HG03139 (cell line): ENCODE results near the gene CHMP4B.

Source experiments
- ATAC-seq: cut with Tn5 transposase; IDR thresholded peaks from one replicate; pipeline ENCODE4 v1.9.1; 2021; ENCODE audit not compliant: unreplicated experiment

CHMP4B gene

DNA sequence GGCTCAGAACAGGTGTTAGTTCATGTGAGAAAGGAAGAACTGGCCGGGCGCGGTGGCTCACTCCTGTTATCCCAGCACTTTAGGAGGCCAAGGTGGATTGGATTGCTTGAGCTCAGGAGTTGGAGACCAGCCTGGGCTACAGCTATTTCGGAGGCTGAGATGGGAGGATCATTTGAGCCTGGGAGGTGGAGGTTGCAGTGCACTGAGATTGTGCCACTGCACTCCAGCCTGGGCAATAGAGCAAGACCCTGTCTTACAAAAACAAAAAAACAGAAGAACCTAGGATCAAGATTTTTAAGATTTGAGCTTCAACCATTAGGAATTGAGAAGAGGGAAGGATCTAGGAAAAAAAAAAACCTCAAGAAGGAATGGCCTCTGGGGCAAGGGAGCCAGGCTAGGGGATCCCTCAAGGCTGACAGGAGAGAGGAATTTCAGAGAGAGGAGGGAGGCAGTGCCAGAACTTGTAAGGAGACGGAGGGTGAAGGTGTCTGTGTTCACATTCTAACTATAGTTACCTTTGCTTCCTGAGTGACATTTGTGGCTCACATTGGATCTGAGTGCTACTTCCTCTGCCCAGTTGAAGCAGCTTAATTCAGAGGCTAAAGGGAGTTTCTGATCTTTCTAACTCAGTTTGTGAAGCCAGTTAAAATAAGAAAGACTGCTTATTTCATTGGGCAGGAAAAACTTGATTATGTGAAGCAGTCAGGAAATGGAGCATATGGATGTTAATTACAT lies 26.1 kb downstream of the CHMP4B start:
- no peak for ATAC-seq

DNA sequence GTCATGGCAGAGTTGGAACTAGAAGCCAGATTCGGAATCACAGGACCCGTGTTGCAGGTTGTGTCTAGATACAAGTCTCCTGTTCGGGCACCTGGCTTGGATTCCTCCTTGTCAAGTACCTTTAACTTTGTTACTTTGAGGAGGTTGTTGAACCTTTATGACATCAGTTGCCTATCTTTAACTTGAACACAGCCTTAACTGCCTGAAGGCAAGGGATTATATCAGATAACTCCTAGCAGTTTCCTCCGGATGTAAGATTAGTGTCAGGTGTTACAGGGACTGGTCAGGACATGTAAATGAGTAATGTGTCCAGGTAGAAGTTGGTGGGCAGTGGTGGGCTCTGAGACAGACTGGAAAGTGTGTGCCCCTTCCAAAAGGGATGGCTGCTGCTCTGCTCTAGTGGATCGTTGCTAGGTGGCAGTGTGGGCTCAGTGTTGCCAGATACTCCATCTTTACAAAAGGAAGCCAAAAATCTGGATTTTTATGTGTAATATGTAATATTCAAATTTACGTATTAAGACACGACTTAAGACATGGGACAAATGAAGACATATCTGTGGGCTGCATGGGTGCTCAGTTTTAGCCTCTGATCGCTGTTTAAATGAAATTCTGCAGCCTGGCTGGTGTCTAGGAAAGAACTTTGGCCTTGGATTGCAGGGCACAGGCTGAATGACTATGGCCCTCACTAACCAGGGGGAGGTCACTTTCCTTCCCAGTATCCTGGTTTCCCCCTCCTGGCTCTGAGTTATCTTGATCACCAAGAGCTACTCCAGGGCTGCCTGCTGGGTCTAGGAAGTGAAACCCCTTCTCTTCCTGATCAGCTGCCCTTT lies 27.1 kb downstream of the CHMP4B start:
- ATAC-seq, result no peak

DNA sequence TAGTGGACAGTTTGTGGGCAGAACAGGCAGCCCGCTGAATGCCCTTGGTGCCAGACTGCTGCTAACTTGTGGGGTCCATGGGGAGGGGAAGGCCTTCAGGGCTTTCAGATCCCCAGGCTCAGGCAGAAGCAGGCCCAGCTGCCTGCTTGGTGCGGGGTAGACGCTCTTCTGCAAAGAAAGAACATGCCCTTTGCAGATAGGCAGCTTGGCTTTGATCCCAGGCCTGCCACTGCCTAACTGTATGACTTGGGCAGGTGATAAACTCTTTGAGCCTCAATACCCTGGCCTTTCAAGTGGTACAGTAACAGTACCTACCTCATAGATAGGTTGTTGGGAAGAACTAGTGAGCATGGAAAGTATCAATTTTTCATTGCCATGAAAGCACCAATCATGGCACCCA lies 28.4 kb downstream of the CHMP4B start:
- no peak for ATAC-seq

DNA sequence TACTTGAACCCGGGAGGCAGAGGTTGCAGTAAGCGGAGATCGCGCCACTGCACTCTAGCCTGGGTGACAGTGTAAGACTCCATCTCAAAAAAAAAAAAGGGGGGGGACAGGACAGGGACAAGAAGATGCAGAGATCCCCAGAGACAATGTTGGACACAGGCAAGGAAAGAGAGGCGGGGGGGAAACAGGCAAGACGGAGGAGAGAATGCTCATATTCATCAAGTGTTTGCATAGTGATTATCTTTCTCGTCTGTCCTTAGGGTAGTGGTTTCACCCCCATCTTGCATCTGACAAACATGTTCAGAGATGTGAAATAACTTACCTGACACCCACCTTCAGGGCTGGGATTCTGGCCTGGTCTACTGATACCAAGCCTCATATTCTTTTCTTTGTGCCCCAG lies 29.0 kb downstream of the CHMP4B start:
- no peak for ATAC-seq

DNA sequence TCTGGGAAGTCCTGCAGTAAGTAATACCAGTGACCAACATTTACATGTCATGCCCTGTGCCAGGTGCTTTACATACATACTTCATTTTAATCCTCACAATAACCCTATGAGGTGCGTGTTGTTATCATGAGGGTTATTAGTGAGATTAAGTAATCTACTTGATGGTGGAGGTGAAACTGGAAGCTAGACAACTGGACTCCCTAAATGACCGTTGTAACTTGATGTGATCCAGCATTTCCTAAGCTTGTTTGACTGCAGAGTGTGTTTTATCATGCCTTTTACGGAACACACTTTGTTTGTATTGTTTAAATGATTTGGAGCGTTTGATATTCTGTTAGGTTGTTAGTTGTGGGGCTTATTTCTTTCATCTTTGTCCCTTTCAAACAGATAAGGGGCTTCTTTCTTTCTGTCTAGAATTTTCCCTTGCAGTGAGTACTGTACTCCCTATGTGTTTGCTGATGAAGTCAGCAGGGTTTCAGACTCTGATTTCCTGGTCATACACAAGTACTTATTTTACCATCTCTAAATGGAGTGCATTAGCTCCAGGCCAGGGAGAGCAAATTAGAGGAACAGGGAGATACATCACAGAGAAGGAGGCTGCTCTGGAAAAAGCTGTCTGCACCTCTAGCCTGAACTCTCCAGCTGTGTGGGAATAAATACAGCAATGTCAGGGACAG lies 29.7 kb downstream of the CHMP4B start:
- ATAC-seq, result no peak

DNA sequence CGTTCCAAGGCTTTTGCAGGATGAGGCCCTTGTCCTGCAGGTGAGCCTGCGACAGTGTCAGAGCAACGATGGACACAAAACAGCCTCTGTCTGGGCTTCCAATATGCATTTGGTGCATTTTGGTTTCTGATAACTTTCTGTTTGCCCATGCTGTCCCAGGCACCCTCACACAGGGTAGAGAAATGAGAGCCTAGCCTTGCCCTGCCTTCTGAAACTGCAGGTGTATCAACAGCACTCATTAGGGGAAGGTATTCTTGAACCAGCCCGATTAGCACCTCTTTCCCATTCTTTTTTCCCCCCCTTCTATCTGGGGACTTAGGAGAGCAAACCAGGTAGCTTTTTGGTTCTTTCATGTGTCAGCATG lies 30.3 kb downstream of the CHMP4B start:
- ATAC-seq, result no peak

DNA sequence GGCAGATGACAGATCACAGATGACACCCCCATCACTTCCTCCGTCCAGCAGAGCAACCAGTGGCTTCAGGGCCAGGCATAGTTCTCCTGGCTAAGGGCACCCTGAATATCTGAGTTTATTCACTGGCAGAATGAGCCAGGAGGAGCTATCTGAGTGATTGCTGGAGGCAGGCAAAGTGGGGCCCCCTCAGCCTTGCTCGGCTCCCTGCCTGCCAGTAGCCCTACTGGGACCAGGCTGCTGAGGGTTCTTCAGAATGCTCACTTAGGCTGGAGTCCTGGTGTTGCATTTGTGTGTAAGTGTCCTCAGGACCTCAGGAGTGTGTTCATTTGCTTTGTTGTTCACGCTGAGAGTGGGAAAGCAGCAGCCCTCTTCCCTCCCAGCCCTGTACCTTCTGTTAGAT lies 31.2 kb downstream of the CHMP4B start:
- no peak for ATAC-seq

DNA sequence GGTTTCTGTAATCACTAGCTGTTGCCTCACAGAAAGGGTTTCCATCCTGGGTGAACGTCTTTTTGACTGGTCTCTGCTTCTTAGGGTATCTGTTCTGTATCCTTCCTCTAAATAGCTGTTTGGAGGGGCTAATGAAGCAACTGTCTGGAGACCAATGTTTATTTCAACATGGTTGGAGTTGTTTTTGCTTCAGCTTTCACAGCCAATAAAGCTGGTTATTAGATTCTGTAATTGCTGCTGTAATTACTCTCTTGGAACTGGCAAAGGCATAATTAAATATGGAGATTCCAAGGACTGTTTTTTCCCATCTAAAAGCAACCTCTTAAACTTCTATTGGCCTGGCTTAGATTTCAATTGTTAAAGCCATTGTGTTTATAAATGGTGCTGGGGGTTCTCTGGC lies 31.9 kb downstream of the CHMP4B start:
- no peak for ATAC-seq

DNA sequence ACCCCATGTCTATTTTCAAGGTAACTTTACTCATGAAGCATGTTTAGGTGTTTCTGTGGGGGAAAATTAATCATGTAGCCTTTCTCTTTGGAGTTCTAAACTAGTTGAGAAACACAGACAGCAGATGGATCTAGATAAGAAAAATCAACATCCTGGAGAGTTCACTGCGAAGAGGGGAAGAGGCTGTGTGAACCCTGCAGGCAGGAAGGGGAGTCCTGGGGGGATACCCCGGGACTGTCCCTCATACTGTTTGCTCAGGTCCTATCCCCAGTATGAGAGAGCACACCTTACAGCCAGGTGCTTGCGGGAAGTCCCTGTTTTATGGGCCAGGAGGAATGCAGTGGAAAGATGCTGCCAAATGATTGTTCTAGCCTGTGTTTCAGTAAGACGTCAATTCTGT lies 32.7 kb downstream of the CHMP4B start:
- no peak for ATAC-seq

DNA sequence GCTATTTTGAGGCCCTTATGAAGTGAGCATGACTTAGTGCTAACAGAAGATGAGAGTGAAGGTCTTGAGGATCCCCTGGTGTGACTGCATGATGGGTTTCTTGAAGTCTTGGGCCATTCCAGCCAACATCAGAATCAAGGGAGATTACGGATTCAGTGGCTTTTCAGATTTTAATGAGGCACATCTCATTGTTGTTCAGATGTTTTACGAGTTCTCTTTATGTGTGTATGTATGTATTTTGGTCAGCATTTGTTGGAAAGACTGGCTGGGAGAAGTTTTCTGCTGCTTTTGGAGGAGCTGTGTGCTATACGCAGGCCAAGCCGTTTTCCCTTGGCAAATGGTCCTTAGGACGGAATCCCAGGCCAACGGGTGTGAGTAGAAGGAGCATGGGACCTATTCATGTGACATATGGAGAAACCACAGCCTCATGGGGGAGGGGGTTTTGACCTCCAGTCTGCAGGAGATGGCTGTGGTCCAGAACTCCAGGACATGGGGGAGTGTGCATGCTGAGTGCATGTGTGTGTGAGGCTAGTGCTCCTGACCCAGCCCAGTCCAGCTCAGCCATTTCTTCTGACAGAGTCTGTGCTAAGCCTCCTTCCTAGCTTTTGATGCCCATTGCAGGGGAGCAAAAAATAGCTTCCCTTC lies 35.3 kb downstream of the CHMP4B start:
- ATAC-seq, result no peak

DNA sequence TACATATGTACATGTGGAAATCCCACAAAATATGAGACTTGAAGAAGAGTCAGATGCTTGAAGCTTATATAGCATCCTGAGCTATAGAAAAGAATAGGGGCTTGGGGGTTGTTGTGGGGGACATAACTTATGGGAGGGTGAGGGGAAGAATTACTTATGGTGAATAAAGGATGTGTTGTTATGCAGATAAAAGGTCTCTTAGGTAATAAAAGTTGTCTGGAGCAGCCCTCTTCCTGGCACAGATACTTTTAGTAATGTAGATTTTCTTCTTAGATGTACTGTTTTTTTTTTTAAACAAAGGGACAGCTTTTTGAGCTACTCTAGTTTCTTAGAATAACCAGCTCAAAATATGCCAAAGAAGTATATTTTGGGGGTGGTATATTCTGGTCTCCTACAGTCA lies 35.9 kb downstream of the CHMP4B start:
- no peak for ATAC-seq

DNA sequence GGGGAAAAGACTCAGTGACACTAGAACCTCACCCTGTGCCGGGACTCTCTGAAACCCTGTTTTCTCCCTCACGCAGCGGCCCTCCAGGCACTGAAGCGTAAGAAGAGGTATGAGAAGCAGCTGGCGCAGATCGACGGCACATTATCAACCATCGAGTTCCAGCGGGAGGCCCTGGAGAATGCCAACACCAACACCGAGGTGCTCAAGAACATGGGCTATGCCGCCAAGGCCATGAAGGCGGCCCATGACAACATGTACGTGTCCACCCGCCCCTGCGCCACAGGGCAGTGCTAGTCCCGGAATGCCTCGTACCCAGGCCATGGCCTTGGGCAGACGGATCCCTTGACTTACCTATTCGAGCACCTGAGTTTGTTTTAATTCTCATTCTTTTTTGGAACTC lies 37.2 kb downstream of the CHMP4B start:
- ATAC-seq, result no peak

DNA sequence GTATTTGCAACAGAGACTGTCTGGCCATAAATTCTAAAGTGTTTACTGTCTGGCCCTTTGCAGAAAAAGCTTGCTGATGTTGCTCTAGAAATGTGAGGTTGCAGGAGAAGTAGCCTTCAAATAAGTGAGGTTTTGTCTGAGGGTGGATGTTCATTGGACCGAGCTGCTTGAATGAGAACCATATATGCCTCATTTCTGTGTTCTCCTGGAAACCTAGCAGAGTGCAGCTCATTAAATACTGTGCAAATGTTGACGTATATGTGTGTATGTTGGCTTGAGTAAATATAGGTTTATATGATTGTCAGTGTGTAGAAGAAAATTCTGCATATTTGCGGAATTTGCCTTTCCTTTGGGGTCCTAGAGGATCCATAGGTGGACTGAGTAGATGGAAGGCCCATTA lies 39.0 kb downstream of the CHMP4B start:
- no peak for ATAC-seq

DNA sequence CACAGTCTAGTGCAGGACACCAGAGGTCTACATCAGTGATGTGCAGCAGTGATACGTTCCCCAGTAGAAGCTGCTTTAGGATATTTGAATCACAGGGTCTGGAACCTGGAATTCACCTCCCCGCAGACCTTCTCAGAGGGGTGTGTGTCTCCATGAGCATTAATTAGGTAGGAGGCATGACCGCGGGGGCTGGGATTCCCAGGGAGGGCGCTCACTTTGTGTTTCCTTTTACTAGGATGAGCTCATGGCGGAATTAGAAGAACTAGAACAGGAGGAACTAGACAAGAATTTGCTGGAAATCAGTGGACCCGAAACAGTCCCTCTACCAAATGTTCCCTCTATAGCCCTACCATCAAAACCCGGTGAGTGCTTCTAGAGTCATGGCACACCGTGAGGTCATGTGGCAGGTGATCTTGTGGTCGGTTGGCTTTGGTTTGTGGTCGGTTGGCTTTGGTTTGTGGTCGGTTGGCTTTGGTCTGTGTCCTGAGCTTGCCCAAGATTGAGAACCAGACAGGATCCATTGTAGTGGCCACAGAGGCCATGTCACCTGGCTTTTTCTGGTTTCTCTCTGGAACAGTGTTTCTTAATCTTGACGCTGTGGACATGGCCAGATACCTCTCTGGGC lies 40.8 kb downstream of the CHMP4B start:
- no peak for ATAC-seq

DNA sequence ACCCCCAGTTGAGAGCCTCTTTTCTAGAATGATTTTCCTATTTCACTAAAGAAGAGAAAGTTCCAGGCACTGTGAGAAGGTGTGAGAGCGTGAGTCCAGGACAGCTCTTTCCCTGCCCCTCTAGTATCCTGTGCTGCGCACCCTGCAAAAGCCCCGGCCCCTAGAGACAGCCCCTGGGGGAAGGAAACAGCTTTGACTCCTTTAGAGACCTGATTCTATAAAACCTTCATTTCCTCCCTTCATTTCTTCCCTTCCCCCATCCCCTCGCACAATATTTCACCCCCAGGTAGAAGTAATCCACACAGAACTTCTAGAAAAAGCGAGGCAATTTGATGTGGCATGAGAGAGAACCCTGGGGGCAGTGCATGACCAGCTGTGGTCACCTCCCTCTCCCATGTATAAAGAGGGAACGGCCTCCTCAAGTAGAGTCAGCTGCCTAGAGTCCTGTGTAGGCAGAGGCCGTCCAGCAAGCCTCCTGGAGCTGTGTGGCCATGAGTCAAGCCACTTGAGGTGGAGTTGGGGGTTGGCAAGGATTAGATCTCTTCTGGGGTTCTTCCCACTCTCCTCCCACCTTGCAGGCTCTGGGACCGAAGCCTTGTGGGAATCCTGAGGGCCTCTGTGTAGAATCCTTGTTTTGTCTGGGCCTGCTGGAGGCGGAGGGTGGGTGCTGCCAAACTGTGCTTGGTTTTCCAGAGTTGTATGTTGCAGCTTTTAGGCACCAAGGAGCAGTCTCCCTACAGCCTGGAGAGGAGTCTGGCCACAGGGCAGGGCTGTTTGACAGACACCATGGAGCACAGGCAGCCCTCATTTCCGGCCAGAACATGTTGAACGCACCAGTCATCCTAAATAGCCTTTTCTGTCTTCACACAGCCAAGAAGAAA lies 41.7 kb downstream of the CHMP4B start:
- ATAC-seq, result no peak

DNA sequence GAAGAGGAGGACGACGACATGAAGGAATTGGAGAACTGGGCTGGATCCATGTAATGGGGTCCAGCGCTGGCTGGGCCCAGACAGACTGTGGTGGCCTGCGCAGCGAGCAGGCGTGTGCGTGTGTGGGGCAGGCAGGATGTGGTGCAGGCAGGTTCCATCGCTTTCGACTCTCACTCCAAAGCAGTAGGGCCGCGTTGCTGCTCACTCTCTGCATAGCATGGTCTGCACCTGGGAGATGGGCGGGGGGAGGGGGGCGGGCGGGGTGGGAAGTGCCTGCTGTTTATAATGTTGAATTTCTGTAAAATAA lies 42.3 kb downstream of the CHMP4B start:
- no peak for ATAC-seq

DNA sequence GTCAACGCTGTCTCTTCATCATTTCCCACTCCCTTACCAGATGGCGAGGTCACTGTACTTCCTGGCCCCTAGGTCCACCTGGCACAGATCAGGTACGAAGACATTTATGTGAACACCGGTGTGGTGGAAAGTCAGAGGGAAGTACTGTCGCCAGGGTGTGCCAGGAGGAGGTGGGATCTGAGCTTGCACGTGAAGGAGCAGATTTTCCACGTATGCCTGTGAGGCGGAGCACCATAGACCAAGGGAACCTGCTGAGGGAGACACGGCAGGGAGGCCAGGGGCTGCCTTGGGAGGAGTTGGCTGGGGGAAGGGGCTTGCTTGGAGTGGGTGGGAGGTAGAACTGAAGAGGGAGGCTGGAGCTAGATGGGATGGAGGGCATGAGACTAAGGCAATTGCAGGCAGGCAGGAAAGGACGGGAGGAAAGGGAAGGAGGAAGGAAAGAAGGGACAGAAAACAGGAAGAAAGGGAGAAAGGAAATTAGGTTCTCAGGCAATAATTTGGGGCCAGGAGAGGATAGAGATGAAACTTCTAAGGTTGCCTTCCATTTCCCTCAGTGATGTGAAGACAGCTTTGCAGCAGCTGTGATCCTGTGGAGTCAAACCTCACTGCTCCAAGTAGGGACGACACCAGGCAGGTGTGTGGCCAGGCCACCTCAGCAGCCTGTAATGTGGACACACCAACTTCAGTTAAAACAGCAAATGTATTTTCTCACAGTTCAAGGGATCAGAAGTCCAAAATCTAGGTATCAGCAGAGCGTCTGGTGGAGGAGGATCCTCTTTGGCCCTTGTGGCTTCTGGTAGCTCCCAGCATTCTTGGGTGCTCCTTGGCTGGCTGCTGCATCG lies 46.8 kb downstream of the CHMP4B start:
- no peak for ATAC-seq

DNA sequence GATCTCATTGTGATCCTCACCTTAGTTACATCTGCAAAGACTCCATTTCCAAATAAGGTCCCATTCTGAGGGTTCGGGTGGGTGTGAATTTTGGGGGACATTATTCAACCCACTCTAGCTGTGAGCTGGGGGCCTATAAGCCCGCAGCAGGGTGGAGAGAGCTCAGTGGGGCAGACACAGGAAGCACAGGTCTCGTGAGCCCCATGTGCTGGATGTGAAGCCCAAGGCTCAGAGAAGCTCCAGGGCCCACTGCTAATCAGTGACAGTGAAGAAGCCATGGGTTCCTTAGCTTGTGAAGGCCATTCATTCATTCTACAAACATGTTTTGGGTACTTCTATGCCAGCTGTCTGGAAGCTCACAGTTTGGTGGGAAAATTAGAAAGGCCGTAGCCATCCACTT lies 47.5 kb downstream of the CHMP4B start:
- no peak for ATAC-seq

DNA sequence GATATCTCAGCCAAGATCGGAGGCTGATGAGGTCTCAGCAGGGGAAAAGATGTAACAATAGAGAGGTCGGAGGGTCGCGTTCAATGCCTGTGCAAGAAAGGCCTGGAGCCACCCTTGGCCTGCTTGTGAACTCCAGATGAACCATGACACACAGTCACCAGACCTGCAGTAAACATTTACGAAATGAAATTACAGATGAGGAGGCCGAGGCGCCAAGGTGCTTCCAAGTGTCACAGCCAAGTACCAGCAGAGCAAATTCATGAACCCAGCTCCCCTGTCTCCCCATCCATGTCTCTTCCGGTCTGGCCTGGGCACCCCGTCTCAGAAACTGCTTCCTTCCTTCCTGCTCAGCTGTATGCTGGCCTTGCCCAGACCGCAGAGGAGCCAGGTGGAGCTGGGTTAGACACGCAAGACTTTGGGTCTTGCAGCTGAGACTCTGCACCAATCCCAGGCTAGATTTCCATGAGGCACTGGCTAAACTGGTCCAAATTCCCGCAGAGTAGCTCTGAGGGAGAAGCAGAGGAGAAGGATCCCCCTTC lies 48.1 kb downstream of the CHMP4B start:
- ATAC-seq, result no peak
